ENCODE data around the gene CD151.
A peak's percentile ranks its signal among the peaks of the same experiment; 100 is the strongest.

CD151 gene

DNA sequence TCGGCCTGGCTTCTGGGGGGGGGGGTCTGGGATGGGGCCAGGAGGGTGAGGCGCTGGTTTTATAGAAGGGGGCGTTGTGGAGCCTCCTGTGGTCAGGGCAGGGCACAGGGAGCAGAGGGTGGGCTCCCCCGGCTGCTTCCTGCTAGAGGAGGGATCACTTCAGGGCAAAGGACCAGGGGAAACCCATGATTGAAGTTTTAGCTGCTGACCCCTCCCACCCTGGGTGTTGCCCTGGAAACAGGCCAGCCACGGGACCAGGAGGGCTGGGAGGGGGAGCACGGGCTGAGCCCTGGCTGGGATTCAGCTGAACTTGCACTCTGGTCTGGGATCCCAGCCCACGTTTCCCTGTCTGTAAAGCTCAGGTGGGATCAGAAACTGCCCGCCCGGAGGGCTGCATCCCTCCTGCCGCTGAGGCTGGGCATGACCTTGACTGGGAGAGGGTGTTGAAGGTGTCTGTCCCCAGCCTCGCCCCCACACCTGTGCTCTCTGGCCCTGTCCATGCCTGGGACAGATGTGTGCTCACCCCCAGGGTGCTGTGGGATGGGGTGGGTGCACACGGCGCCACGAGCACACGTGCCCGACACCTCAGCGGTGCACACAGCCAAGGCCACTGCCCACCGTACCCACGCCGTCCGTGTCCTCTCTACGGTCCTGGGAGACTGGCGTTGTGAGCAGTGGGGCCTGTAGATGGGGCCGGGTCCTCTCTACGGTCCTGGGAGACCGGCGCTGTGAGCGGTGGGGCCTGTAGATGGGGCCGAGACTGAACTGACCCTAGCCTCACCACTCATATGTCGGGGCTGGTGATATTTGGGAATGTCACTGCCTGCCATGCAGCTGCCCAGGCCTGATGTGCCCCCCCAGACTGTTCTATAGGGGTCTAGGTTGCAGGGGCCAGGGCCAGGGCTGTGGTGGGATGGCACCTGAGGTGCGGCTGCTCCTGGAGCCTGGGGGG lies 12.2 kb downstream of the CD151 start:
- Histone ChIP-seq H3K4me1 (ENCODE audit: control insufficient read depth, low read depth, low read length) (peaks cover 22% of the 10 kb centered on the region), H3K27ac (ENCODE audit: low read length) (no peak overlapping the region), H3K4me3 (ENCODE audit: low read length) (peak overlapping the region; percentile 89), H3K27me3 (ENCODE audit: control insufficient read depth, insufficient read depth, low read length) (peaks cover 14% of the 10 kb centered on the region), H3K36me3 (ENCODE audit: control insufficient read depth, low read depth, low read length) (peaks cover 7% of the 10 kb centered on the region), H3K9ac (ENCODE audit: low read length) (peak overlapping the region; percentile 27), H3K9me3 (ENCODE audit: control insufficient read depth, low read depth, low read length) (no peaks in the 10 kb centered on the region)

DNA sequence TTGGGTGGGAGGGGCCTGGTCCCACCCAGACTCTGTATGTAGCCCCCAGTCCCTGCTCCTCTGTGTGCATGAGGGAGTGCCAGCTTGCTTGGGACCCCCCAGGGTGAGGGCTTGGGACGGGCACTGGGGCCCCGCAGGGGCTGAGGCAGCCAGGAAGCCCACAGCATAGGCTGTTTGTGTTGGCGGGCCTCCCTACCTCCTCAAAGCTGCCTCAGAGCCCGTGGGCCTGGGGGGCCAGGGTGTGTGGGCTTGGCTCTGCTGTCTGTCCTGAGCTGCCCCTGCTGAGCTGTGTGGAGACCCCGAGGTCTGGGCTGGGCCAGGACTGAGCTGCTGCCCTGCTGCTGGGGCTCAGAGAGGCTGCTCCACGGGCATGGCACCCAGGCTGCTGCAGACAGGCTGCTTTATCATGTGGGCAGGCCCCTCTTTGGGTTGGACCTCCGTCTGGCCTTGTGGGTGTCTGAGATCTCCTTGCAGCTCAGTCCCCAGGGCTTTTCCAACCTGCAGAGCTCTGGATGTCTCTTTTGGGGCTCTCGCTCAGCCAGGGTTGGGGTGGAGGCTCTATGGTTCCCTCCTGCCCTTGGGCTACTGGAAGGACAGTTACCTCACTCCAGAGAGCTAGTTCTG lies 13.2 kb downstream of the CD151 start:
- Histone ChIP-seq H3K36me3 (ENCODE audit: control insufficient read depth, low read depth, low read length) (no peaks in the 10 kb centered on the region), H3K9ac (ENCODE audit: low read length) (no peak overlapping the region), H3K27me3 (ENCODE audit: control insufficient read depth, insufficient read depth, low read length) (peaks cover 24% of the 10 kb centered on the region), H3K4me3 (ENCODE audit: low read length) (no peak overlapping the region), H3K4me1 (ENCODE audit: control insufficient read depth, low read depth, low read length) (peaks cover 22% of the 10 kb centered on the region), H3K27ac (ENCODE audit: low read length) (no peak overlapping the region), H3K9me3 (ENCODE audit: control insufficient read depth, low read depth, low read length) (no peaks in the 10 kb centered on the region)

- Histone ChIP-seq H3K9me3 (ENCODE audit: control insufficient read depth, low read depth, low read length) (no peaks in the 10 kb centered on the region), H3K27ac (ENCODE audit: low read length) (no peak overlapping the region), H3K27me3 (ENCODE audit: control insufficient read depth, insufficient read depth, low read length) (peaks cover 24% of the 10 kb centered on the region), H3K4me3 (ENCODE audit: low read length) (no peak overlapping the region), H3K36me3 (ENCODE audit: control insufficient read depth, low read depth, low read length) (no peaks in the 10 kb centered on the region), H3K4me1 (ENCODE audit: control insufficient read depth, low read depth, low read length) (peaks cover 22% of the 10 kb centered on the region), H3K9ac (ENCODE audit: low read length) (no peak overlapping the region)
These were observed 13.8 kb downstream of the CD151 start for GRCh38 chr11:846496-847098.

DNA sequence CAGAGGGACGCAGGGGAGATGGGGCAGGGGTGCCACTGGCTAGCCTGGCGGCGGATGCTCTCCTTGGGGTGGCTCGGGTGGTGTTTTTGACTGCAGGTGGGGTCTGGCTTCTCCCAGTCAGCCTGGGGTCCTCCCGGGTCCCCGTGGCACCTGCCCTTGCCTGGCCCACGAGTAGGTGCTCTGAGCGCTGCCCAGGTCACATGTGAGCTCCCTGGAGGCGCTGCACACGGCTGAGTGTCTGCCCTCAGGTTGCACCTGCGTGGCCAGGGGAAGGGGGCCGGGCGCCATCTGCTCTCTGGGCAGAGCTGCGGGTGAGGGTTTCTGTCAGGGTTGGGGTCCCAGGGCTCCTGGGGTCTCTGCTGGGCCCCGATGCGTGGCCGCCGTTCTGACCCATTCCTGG lies 15.1 kb downstream of the CD151 start:
- H3K36me3 ChIP-seq (ENCODE audit: control insufficient read depth, low read depth, low read length): no peaks in the 10 kb centered on the region
- no peak overlapping the region for H3K4me3 ChIP-seq (ENCODE audit: low read length)
- H3K4me1 ChIP-seq (ENCODE audit: control insufficient read depth, low read depth, low read length): peaks cover 22% of the 10 kb centered on the region
- H3K9me3 ChIP-seq (ENCODE audit: control insufficient read depth, low read depth, low read length): no peaks in the 10 kb centered on the region
- peaks cover 24% of the 10 kb centered on the region for H3K27me3 ChIP-seq (ENCODE audit: control insufficient read depth, insufficient read depth, low read length)
- no peak overlapping the region for H3K27ac ChIP-seq (ENCODE audit: low read length)
- H3K9ac ChIP-seq (ENCODE audit: low read length): no peak overlapping the region

DNA sequence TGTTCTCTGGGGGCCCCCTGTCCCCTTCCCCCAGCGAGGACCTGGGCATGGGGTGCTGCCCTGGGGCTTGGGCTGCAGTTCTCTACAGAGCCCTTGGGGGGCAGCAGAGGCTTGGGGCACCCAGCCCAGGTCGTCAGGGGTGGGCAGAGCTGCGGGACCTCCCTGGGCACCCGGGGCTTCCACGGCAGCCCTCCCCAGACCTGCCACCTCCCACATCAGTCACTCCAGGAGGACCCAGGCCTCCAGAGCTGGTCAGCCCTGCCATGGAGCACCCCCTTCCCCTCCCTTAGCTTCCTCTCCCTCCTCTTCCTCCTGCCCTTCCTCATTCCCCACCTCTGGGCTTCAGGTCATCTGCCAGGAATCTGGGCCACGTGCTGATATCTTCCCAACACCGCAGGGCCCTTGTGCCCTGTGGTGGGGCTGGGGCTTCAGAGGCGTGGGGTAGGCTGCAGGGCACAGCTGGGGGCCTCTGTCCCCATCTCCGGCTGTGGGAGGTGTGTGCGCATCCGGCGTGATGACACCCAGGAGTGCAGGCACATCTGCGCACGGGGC lies 15.7 kb downstream of the CD151 start:
- Histone ChIP-seq H3K27ac (ENCODE audit: low read length) (no peak overlapping the region), H3K9ac (ENCODE audit: low read length) (no peak overlapping the region), H3K9me3 (ENCODE audit: control insufficient read depth, low read depth, low read length) (no peaks in the 10 kb centered on the region), H3K27me3 (ENCODE audit: control insufficient read depth, insufficient read depth, low read length) (peaks cover 24% of the 10 kb centered on the region), H3K4me1 (ENCODE audit: control insufficient read depth, low read depth, low read length) (peaks cover 22% of the 10 kb centered on the region), H3K4me3 (ENCODE audit: low read length) (peak overlapping the region; percentile 58), H3K36me3 (ENCODE audit: control insufficient read depth, low read depth, low read length) (no peaks in the 10 kb centered on the region)

- Histone ChIP-seq H3K9ac (ENCODE audit: low read length) (no peak overlapping the region), H3K4me1 (ENCODE audit: control insufficient read depth, low read depth, low read length) (peaks cover 19% of the 10 kb centered on the region)
These were observed 16.5 kb downstream of the CD151 start for GRCh38 chr11:849104-849824.

DNA sequence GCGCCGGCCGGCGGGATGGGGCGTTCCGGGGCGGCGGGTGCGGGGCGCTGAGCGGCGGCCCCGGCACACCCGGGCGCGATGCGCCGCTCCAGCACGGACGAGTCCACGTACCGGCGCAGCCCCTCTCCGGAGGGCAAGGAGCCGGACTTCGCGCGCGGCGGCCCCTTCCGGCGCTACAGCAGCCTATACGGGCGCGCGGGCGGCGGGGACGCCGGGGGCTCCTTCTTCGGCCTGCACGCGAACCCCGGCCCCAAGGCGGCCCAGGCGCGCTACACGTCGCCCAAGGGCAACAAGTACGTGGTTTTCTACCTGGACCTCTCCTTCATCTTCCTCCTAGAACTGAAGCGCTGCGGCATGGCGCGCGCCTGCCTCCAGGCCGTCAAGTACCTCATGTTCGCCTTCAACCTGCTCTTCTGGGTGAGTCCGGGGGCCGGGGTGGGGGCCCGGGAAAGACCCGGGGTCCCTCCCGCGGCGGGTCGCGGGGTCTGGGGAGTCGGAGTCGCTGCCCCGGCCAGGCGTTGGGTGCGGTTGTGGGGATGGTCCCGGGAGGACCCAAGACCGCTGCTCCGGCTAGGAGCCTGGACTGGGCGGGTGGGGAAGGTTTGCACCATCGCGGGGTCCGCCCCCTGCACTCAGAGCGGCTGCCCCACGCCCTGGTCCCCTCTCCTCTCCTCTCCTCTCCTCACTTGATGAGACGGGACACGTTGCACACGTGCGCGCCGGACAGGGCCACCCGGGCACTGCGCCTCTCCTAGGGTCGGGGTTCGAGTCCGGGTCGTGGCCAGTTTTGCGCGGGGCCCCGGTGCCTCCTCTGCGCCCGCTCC lies 17.4 kb downstream of the CD151 start:
- Histone ChIP-seq H3K4me1 (ENCODE audit: control insufficient read depth, low read depth, low read length) (peaks cover 13% of the 10 kb centered on the region), H3K4me3 (ENCODE audit: low read length) (peak overlapping the region; percentile 63), H3K36me3 (ENCODE audit: control insufficient read depth, low read depth, low read length) (no peaks in the 10 kb centered on the region), H3K9ac (ENCODE audit: low read length) (peak overlapping the region; percentile 22), H3K9me3 (ENCODE audit: control insufficient read depth, low read depth, low read length) (no peaks in the 10 kb centered on the region), H3K27me3 (ENCODE audit: control insufficient read depth, insufficient read depth, low read length) (peaks cover 24% of the 10 kb centered on the region), H3K27ac (ENCODE audit: low read length) (no peak overlapping the region)

More at GRCh38 chr11:849104-849824, 16.5 kb downstream of the CD151 start:
- H3K9me3 ChIP-seq (ENCODE audit: control insufficient read depth, low read depth, low read length): no peaks in the 10 kb centered on the region
- no peak overlapping the region for H3K27ac ChIP-seq (ENCODE audit: low read length)
- H3K27me3 ChIP-seq (ENCODE audit: control insufficient read depth, insufficient read depth, low read length): peaks cover 24% of the 10 kb centered on the region
- no peaks in the 10 kb centered on the region for H3K36me3 ChIP-seq (ENCODE audit: control insufficient read depth, low read depth, low read length)
- H3K4me3 ChIP-seq (ENCODE audit: low read length): peak overlapping the region; percentile 58

GRCh38 chr11:850775-851763 lies 18.3 kb downstream of the CD151 start:
- Histone ChIP-seq H3K36me3 (ENCODE audit: control insufficient read depth, low read depth, low read length) (no peaks in the 10 kb centered on the region), H3K9ac (ENCODE audit: low read length) (no peak overlapping the region), H3K9me3 (ENCODE audit: control insufficient read depth, low read depth, low read length) (no peaks in the 10 kb centered on the region), H3K4me1 (ENCODE audit: control insufficient read depth, low read depth, low read length) (peaks cover 9% of the 10 kb centered on the region), H3K4me3 (ENCODE audit: low read length) (peak overlapping the region; percentile 63), H3K27ac (ENCODE audit: low read length) (no peak overlapping the region), H3K27me3 (ENCODE audit: control insufficient read depth, insufficient read depth, low read length) (peaks cover 24% of the 10 kb centered on the region)

- Histone ChIP-seq H3K4me3 (ENCODE audit: low read length) (no peak overlapping the region), H3K27ac (ENCODE audit: low read length) (no peak overlapping the region), H3K27me3 (ENCODE audit: control insufficient read depth, insufficient read depth, low read length) (peaks cover 20% of the 10 kb centered on the region), H3K36me3 (ENCODE audit: control insufficient read depth, low read depth, low read length) (no peaks in the 10 kb centered on the region), H3K9me3 (ENCODE audit: control insufficient read depth, low read depth, low read length) (no peaks in the 10 kb centered on the region), H3K4me1 (ENCODE audit: control insufficient read depth, low read depth, low read length) (peaks cover 18% of the 10 kb centered on the region), H3K9ac (ENCODE audit: low read length) (no peak overlapping the region)
These were observed 20.0 kb downstream of the CD151 start for GRCh38 chr11:852762-853161.
